ENCODE results near the gene HSPA12B. TPM values are rescaled to one million over a fixed set of nuclear protein-coding genes. Genes with fewer than 3 reads are reported as not detected.
A peak's percentile ranks its signal among the peaks of the same experiment; 100 is the strongest.

The HSPA12B gene
- total and polyA plus RNA-seq, 2 of the 4 experiments (the other 2 are of a cell fraction) = not detected

- in situ Hi-C loops (cut with MboI; ENCODE audit: low sequenced_read_pairs) (no loop called here), dilution Hi-C loops (cut with HindIII; ENCODE audit: low sequenced_read_pairs, unreplicated experiment) (no loop called here), intact Hi-C loops (cut with micrococcal nuclease) (no loop called here)
- H3K9me1 ChIP-seq (ENCODE audit: insufficient read depth, low read length) = peaks cover 17% of the 10 kb centered on the region
- H3K4me1 ChIP-seq (ENCODE audit: control insufficient read depth, insufficient read depth, low read length) = peaks cover 28% of the 10 kb centered on the region
- peak overlapping the region; percentile 70; the same call in 1 of the 2 replicates for H2AK5ac ChIP-seq (ENCODE audit: low read depth, low read length)
- no peak overlapping the region for H3K23ac ChIP-seq (ENCODE audit: low read depth, low read length)
- DNase-seq = peak; percentile 53
- H3K4ac ChIP-seq (ENCODE audit: low read depth, low read length) = no peak overlapping the region
- H2BK120ac ChIP-seq (ENCODE audit: low read depth, low read length) = peak overlapping the region; percentile 16; the same call in 1 of the 2 replicates
- H4K5ac ChIP-seq (ENCODE audit: low read depth, low read length) = no peak overlapping the region
- H2BK5ac ChIP-seq (ENCODE audit: low read depth, low read length, poor library complexity, severe bottlenecking) = no peak overlapping the region
- no peak overlapping the region for H3K27ac ChIP-seq (ENCODE audit: insufficient read depth, low read length)
- no peaks in the 10 kb centered on the region for H3K36me3 ChIP-seq (ENCODE audit: control insufficient read depth, insufficient read depth, low read length)
- no peaks in the 10 kb centered on the region for H3K79me1 ChIP-seq (ENCODE audit: low read depth in 1 of 2, low read length in 2 of 2)
- peak overlapping the region; percentile 21; the same call in 1 of the 3 replicates for H2BK15ac ChIP-seq (ENCODE audit: low read depth, low read length)
- H2AK9ac ChIP-seq (replicated peaks; ENCODE audit: low read depth, low read length, poor library complexity) = no peak overlapping the region
- no peak overlapping the region for H3K9ac ChIP-seq (ENCODE audit: low read depth, low read length)
- H3K9me3 ChIP-seq (ENCODE audit: control insufficient read depth, insufficient read depth, low read length) = no peaks in the 10 kb centered on the region
- peak overlapping the region; percentile 76 for H2AFZ ChIP-seq (replicated peaks; ENCODE audit: low read length, poor library complexity)
- H3K4me3 ChIP-seq (ENCODE audit: insufficient read depth, low read depth, low read length) = no peak overlapping the region
- 0% methylated on average over 1 of the region's 7 CpGs; no CpG with 5 or more reads in 1 of the 2 experiments for WGBS, 2 experiments (ENCODE audit: extremely low coverage in 2 of 2, insufficient read length in 1 of 2)
- no TSS peak for BruUV-seq (replicated peaks)
- H4K8ac ChIP-seq (ENCODE audit: low read depth in 2 of 2, low read length in 2 of 2) = peak overlapping the region in 1 of 2 experiments; percentile 40; a peak in 1 of 4 replicates
- ChIA-PET POLR2A (ENCODE audit: unreplicated experiment) (interaction anchor here (0.5 kb wide), 1 partner anchor 85 kb away, joined by 5 read pairs; no protein-coding TSS in a partner anchor), CTCF (interaction anchor here (0.5 to 1.2 kb wide), 2 partner anchors 9 to 17 kb away, joined by 3 read pairs; no protein-coding TSS in a partner anchor)
- no peak overlapping the region for H3K18ac ChIP-seq (ENCODE audit: low read depth, low read length)
- H3K56ac ChIP-seq (ENCODE audit: extremely low read depth, insufficient read depth, low read length) = no peak overlapping the region
- no peak overlapping the region; the same call in 1 of the 2 replicates for H2BK20ac ChIP-seq (ENCODE audit: low read depth, low read length)
- no peak for ATAC-seq (ENCODE audit: low read depth)
- H3K14ac ChIP-seq (replicated peaks; ENCODE audit: low read depth, low read length) = 0 out of 2 replicates have a peak overlapping the region, but pooled peaks have one; percentile 15
- no peak overlapping the region for H3K4me2 ChIP-seq (ENCODE audit: low read depth, low read length)
- H4K91ac ChIP-seq (ENCODE audit: insufficient read depth, low read depth, low read length) = no peak overlapping the region
- H3K27me3 ChIP-seq (ENCODE audit: control insufficient read depth, insufficient read depth, low read length) = peaks cover 2% of the 10 kb centered on the region; the same call in 1 of the 2 replicates
- TF ChIP-seq RFX5 (IDR thresholded peaks at IDR 0.05; ENCODE audit: low read depth, low read length) (no peak), ELK1 (IDR thresholded peaks at IDR 0.05; ENCODE audit: borderline replicate concordance, low read depth, low read length) (no peak), RAD21 (IDR thresholded peaks at IDR 0.05; ENCODE audit: low read length) (no peak), SMC3 (IDR thresholded peaks at IDR 0.05; ENCODE audit: low read depth, low read length) (no peak), MXI1 (IDR thresholded peaks at IDR 0.05; ENCODE audit: borderline replicate concordance, low read depth, low read length) (no peak), FOS (IDR thresholded peaks at IDR 0.05; ENCODE audit: low read depth, low read length) (no peak), MAFK (IDR thresholded peaks at IDR 0.05; ENCODE audit: low read depth, low read length) (no peak), RCOR1 (IDR thresholded peaks at IDR 0.05; ENCODE audit: insufficient replicate concordance, low read length) (no peak), BHLHE40 (IDR thresholded peaks at IDR 0.05; ENCODE audit: low read depth, low read length) (no peak), MAZ (IDR thresholded peaks at IDR 0.05; ENCODE audit: borderline replicate concordance, low read depth, low read length) (no peak), CEBPB (IDR thresholded peaks at IDR 0.05; ENCODE audit: low read depth, low read length) (no peak), POLR2A (IDR thresholded peaks at IDR 0.05; ENCODE audit: low read depth, low read length) (no peak), CHD1 (IDR thresholded peaks at IDR 0.05; ENCODE audit: low read depth, low read length) (no peak), NFE2L2 (IDR thresholded peaks at IDR 0.05; ENCODE audit: low read depth, low read length) (no peak)
- TF ChIP-seq, protein P1, sequence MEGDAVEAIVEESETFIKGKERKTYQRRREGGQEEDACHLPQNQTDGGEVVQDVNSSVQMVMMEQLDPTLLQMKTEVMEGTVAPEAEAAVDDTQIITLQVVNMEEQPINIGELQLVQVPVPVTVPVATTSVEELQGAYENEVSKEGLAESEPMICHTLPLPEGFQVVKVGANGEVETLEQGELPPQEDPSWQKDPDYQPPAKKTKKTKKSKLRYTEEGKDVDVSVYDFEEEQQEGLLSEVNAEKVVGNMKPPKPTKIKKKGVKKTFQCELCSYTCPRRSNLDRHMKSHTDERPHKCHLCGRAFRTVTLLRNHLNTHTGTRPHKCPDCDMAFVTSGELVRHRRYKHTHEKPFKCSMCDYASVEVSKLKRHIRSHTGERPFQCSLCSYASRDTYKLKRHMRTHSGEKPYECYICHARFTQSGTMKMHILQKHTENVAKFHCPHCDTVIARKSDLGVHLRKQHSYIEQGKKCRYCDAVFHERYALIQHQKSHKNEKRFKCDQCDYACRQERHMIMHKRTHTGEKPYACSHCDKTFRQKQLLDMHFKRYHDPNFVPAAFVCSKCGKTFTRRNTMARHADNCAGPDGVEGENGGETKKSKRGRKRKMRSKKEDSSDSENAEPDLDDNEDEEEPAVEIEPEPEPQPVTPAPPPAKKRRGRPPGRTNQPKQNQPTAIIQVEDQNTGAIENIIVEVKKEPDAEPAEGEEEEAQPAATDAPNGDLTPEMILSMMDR (conservative IDR thresholded peaks at IDR 0.05; ENCODE audit: low read depth, low read length) = no peak
- no peaks in the 10 kb centered on the region for H4K20me1 ChIP-seq (ENCODE audit: insufficient read depth, low read length)
These were observed 47.1 kb upstream of the HSPA12B start for GRCh38 chr20:3685341-3685740.

Measured in IMR-90 (cell line).